Fibroblast of mammary gland (primary cell): ENCODE data around the gene BAAT.
"Not testable (repeated sequence)": the region's sequence is repeated elsewhere in the genome, so short reads cannot be mapped to it uniquely, and the experiment has no call there.

Experiments used
- DNase-seq: peaks from one replicate; pipeline ENCODE4 v3.0.0-alpha.2; 2010; ENCODE audit warnings: low read depth
- H3K4me3 ChIP-seq: 2 replicates; pipeline ENCODE4 v1.5.1; 2011; ENCODE audit warnings: low read depth, mild to moderate bottlenecking, low read length, moderate library complexity; ENCODE audit not compliant: control insufficient read depth
- TF ChIP-seq, protein P1 (sequence below): conservative IDR thresholded peaks from 2 replicates; pipeline ENCODE4 v1.5.1; 2011; ENCODE audit warnings: low read depth, low read length, inconsistent platforms; ENCODE audit not compliant: control insufficient read depth, insufficient read depth

The BAAT gene

DNA sequence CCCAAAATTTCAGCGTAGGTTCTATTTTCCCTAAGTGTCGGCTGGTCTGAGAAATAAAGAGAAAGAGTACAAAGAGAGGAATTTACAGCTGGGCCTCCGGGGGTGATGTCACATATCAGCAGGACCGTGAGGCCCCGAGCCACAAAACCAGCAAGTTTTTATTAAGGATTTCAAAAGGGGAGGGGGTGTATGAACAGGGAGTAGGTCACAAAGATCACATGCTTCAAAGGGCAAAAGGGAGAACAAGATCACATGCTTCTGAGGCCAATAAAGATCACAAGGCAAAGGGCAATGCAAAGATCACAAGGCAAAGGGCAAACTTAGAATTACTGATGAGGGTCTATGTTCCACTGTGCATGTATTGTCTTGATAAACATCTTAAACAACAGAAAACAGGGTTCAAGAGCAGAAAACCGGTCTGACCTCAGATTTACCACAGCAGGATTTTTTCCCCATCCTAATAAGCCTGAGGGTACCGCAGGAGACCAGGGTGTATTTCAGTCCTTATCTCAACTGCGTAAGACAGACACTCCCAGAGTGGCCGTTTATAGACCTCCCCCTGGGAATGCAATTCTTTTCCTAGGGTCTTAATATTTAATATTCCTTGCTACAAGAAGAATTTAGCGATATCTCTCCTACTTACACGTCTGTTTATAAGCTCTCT, at the start of gene BAAT:
TSS of gene BAAT (minus strand) at position 134 of the 664 bp plus-strand sequence. CDS start 13,602 bp downstream, outside the sequence.
- not testable (repeated sequence) for DNase-seq, H3K4me3 ChIP-seq

DNA sequence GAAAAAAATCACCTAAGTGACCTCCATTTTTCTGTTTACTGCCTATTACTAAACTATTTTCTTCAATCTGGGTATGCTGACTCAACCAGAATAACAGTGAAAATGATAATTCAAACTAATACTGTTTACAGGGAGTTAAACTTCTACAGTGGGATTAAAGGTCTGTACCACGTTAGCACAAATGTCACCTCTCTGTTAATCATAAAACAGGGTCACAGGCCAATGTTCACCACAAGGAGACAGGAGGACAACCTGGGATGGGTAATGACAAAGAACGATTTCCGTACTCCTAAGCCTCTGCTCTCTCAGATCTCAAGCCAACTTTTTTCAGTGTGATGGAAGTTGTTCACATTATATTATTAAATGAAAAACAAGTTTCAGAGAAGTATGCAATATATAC, 48.4 kb upstream of the BAAT start:
- H3K4me3 ChIP-seq, result no peak overlapping the region
- DNase-seq, result no peak
- TF ChIP-seq, protein P1, sequence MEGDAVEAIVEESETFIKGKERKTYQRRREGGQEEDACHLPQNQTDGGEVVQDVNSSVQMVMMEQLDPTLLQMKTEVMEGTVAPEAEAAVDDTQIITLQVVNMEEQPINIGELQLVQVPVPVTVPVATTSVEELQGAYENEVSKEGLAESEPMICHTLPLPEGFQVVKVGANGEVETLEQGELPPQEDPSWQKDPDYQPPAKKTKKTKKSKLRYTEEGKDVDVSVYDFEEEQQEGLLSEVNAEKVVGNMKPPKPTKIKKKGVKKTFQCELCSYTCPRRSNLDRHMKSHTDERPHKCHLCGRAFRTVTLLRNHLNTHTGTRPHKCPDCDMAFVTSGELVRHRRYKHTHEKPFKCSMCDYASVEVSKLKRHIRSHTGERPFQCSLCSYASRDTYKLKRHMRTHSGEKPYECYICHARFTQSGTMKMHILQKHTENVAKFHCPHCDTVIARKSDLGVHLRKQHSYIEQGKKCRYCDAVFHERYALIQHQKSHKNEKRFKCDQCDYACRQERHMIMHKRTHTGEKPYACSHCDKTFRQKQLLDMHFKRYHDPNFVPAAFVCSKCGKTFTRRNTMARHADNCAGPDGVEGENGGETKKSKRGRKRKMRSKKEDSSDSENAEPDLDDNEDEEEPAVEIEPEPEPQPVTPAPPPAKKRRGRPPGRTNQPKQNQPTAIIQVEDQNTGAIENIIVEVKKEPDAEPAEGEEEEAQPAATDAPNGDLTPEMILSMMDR, result no peak

DNA sequence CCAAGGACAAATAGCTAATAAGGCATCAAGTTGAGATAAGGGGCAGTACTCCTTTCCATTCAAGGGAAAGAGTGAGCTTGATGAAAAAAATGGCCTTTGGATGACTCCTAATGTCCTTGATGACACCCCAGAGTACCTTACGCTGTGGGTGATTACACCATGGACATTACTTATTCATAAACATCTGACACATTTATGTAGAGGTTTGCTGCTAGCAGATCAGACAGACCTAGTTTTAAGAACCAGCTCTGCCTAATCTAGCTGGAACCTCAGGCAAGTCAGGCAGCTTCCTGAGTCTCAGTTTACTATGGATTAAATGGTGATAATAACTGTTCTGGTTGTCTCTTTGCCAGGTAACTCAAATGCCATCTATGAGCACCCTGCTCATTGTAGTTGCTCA, 47.9 kb upstream of the BAAT start:
- TF ChIP-seq, protein P1, result no peak
- no peak overlapping the region for H3K4me3 ChIP-seq
- no peak for DNase-seq

DNA sequence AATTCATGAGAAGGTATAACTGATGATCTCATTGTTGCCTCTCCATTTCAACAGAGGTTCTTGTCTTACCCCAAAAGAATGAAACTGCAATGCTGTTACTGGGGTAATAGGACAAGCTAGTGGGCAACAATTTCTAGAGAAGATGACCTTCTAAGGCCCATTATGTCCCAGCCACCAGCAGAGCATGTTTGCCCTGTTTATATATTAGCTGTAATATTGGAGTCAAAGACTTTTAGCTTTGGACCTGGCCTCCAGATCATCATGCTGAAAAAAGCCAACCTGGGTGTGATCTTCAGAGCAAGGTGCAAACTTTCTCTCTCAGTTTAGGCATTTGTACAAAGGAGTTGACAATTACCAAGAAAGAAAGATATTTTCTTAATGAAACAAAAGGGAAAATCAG, 47.4 kb upstream of the BAAT start:
- no peak for DNase-seq
- TF ChIP-seq, protein P1, result no peak
- no peak overlapping the region for H3K4me3 ChIP-seq

DNA sequence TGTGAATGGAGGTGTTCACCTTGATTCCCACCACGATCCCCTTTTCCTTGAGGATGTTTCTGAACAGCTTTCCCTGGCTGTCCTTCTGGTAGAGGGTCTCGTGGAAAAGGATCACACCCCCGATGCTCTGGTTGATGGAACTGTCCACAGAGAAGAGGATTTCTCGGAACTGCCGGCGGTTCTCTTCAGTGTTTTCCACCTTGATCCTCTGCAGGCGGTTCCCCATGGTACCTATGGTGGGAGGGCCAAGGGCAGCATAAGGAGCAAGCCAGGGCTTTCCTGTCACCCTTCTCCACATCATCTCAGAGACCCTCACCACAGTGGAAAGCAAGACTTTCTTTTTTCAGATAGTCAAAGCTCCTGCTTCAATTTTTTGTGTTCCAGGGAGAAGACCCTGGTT, 44.9 kb upstream of the BAAT start:
- DNase-seq, result no peak
- H3K4me3 ChIP-seq, result no peak overlapping the region
- TF ChIP-seq, protein P1, result no peak

DNA sequence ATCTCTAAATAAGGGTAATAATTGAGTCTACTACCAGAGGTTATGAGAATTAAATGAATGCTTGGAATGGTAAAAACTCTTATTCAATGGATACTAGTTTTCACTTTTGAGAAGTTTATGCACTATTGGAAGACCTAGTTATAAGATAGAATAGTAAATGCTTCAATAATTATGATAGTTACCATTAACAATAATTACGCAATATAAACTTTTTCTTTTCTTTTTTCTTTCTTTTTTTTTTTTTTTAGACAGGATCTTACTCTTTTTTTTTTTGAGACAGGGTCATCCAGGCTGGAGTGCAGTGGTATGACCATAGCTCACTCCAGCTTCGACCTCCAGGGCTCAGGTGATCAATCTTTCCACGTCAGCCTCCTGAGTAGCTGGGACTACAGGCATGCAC, 44.1 kb upstream of the BAAT start:
- DNase-seq, result no peak
- TF ChIP-seq, protein P1, result no peak
- no peak overlapping the region for H3K4me3 ChIP-seq

DNA sequence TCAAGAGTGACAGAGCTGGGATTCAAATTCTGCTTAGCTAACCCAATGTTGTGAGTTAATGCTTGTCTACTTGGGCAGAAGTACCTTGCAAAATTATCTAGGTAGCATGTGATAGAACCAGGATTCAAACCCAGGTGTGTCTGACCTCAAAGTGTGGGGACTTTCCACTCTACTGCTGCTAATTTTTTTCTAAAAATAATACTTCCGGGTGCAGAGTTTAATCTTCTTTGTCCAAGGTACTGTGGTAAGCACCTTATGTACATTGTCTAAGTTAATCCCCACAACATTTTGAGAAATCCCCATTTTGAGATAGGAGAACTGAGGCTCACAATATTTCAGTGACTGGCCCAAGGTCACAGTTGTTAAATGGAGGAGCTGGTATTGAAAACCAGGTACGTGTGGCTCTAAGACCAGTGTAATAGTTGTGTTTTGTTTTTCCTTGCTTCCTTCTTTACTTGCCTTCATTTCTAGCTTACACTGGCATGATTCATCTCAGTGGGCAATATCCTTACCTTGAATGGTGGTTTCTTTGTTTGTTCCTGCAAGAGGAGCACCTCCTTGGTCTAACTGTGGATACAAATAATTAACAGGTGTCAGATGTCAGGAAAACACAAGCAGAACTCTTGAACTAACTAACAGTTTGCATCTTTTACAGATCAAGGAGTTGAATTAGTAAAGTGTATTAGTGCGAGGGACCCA, 43.3 kb upstream of the BAAT start:
- H3K4me3 ChIP-seq, result no peak overlapping the region
- no peak for DNase-seq
- TF ChIP-seq, protein P1, result no peak
